Type B pancreatic cell (in vitro differentiated cells): ENCODE data around the gene MEGF11. TPM values are rescaled to one million over a fixed set of nuclear protein-coding genes. Genes with fewer than 3 reads are reported as not detected.
A peak's percentile ranks its signal among the peaks of the same experiment; 100 is the strongest.
"Not testable (repeated sequence)": the region's sequence is repeated elsewhere in the genome, so short reads cannot be mapped to it uniquely, and the experiment has no call there.

Source experiments
- DNase-seq: peaks from one replicate; pipeline ENCODE4 v3.0.0; 2021; ENCODE audit warnings: mixed read lengths; ENCODE audit not compliant: unreplicated experiment; ENCODE audit errors: extremely low spot score
- H3K27ac Mint-ChIP-seq: 2 replicates; pipeline ENCODE4 v1.8.0; 2021; ENCODE audit warnings: mild to moderate bottlenecking, mixed read lengths
- H3K27me3 Mint-ChIP-seq: 2 replicates; pipeline ENCODE4 v1.8.0; 2021; ENCODE audit warnings: mixed read lengths
- H3K36me3 Mint-ChIP-seq: 2 replicates; pipeline ENCODE4 v1.8.0; 2021; ENCODE audit warnings: mixed read lengths
- H3K4me1 Mint-ChIP-seq: one replicate; pipeline ENCODE4 v1.8.0; 2021; ENCODE audit warnings: mixed read lengths; ENCODE audit not compliant: unreplicated experiment
- H3K4me3 Mint-ChIP-seq: 2 replicates; pipeline ENCODE4 v1.8.0; 2021; ENCODE audit warnings: mild to moderate bottlenecking, mixed read lengths
- H3K9me3 Mint-ChIP-seq: 2 replicates; pipeline ENCODE4 v1.8.0; 2021; ENCODE audit warnings: mixed read lengths
- CTCF ChIP-seq: fragments of 200-600 bp; sonication (generic); conservative IDR thresholded peaks from 2 replicates; pipeline ENCODE4 v1.5.0; 2021; ENCODE audit warnings: antibody characterized with exemption, mild to moderate bottlenecking
- total RNA-seq: library from RNA; stranded (reverse); gene quantifications from 2 replicates; pipeline ENCODE4 v1.2.1, GENCODE V29; 2021; ENCODE audit warnings: low replicate concordance

Gene MEGF11
- total RNA-seq, 1 donor from 2014 or later, result 3.3 TPM

GRCh38 chr15:66249605-66250174 lies 3.9 kb downstream of the MEGF11 start:
- peaks cover 5% of the 10 kb centered on the region for H3K4me1 Mint-ChIP-seq
- H3K9me3 Mint-ChIP-seq, result no peaks in the 10 kb centered on the region
- H3K36me3 Mint-ChIP-seq, result no peaks in the 10 kb centered on the region
- peak overlapping the region; percentile 62 for H3K4me3 Mint-ChIP-seq
- no peak for TF ChIP-seq CTCF
- H3K27me3 Mint-ChIP-seq, result peaks cover 79% of the 10 kb centered on the region
- no peak for DNase-seq
- no peak overlapping the region for H3K27ac Mint-ChIP-seq

- no peak overlapping the region for H3K4me3 Mint-ChIP-seq
- H3K4me1 Mint-ChIP-seq, result no peaks in the 10 kb centered on the region
- H3K27me3 Mint-ChIP-seq, result peaks cover 78% of the 10 kb centered on the region
- no peak for TF ChIP-seq CTCF
- DNase-seq, result no peak
- H3K9me3 Mint-ChIP-seq, result no peaks in the 10 kb centered on the region
- H3K36me3 Mint-ChIP-seq, result no peaks in the 10 kb centered on the region
- H3K27ac Mint-ChIP-seq, result no peak overlapping the region
Measured at GRCh38 chr15:66246937-66247336, 6.6 kb downstream of the MEGF11 start.

GRCh38 chr15:66245832-66246231 lies 7.7 kb downstream of the MEGF11 start:
- not testable (repeated sequence) for H3K9me3 Mint-ChIP-seq, H3K36me3 Mint-ChIP-seq, H3K4me3 Mint-ChIP-seq, H3K27ac Mint-ChIP-seq, DNase-seq, H3K4me1 Mint-ChIP-seq
- H3K27me3 Mint-ChIP-seq, result peaks cover 72% of the 10 kb centered on the region

- H3K4me3 Mint-ChIP-seq, result no peak overlapping the region
- TF ChIP-seq CTCF, result no peak
- no peaks in the 10 kb centered on the region for H3K4me1 Mint-ChIP-seq
- H3K9me3 Mint-ChIP-seq, result no peaks in the 10 kb centered on the region
- peaks cover 45% of the 10 kb centered on the region for H3K27me3 Mint-ChIP-seq
- no peaks in the 10 kb centered on the region for H3K36me3 Mint-ChIP-seq
- DNase-seq, result no peak
- no peak overlapping the region for H3K27ac Mint-ChIP-seq
Measured at GRCh38 chr15:66241908-66242285, 11.7 kb downstream of the MEGF11 start.

- Mint-ChIP-seq H3K27me3 (peaks cover 47% of the 10 kb centered on the region), H3K36me3 (no peaks in the 10 kb centered on the region), H3K9me3 (no peaks in the 10 kb centered on the region)
Measured at GRCh38 chr15:66241087-66241907, 12.3 kb downstream of the MEGF11 start.

More at GRCh38 chr15:66241087-66241907, 12.3 kb downstream of the MEGF11 start:
- Mint-ChIP-seq H3K4me3 (no peak overlapping the region), H3K4me1 (no peaks in the 10 kb centered on the region), H3K27ac (no peak overlapping the region)
- TF ChIP-seq CTCF, result no peak
- no peak for DNase-seq
